ENCODE measurements around the gene TULP4.
"Not testable (repeated sequence)": the region's sequence is repeated elsewhere in the genome, so short reads cannot be mapped to it uniquely, and the experiment has no call there.

Gene TULP4

GRCh38 chr6:158431560-158431959, 119.3 kb downstream of the TULP4 start:
- no peak for DNase-seq

GRCh38 chr6:158437571-158437970, 125.3 kb downstream of the TULP4 start:
- no peak for DNase-seq

GRCh38 chr6:158438226-158438625, 126.0 kb downstream of the TULP4 start:
- no peak for DNase-seq

- no peak for DNase-seq
These were observed 127.0 kb downstream of the TULP4 start for GRCh38 chr6:158439255-158439654.

GRCh38 chr6:158441716-158442215, 129.5 kb downstream of the TULP4 start:
- no peak for DNase-seq

GRCh38 chr6:158442306-158442705, 130.0 kb downstream of the TULP4 start:
- DNase-seq: no peak

GRCh38 chr6:158445426-158446085, 133.3 kb downstream of the TULP4 start:
- DNase-seq: no peak

GRCh38 chr6:158448856-158449255, 136.6 kb downstream of the TULP4 start:
- DNase-seq: no peak

- DNase-seq: no peak
These were observed 139.9 kb downstream of the TULP4 start for GRCh38 chr6:158452191-158452590.

- DNase-seq: no peak
These were observed 144.9 kb downstream of the TULP4 start for GRCh38 chr6:158457131-158457530.

- DNase-seq: no peak
These were observed 145.5 kb downstream of the TULP4 start for GRCh38 chr6:158457616-158458278.

GRCh38 chr6:158459726-158460125, 147.5 kb downstream of the TULP4 start:
- no peak for DNase-seq

GRCh38 chr6:158460602-158461169, 148.4 kb downstream of the TULP4 start:
- DNase-seq: no peak

GRCh38 chr6:158461954-158462353, 149.7 kb downstream of the TULP4 start:
- no peak for DNase-seq

- no peak for DNase-seq
These were observed 152.2 kb downstream of the TULP4 start for GRCh38 chr6:158464483-158464882.

GRCh38 chr6:158465257-158465656, 153.0 kb downstream of the TULP4 start:
- DNase-seq: no peak

GRCh38 chr6:158465747-158466146, 153.5 kb downstream of the TULP4 start:
- no peak for DNase-seq

GRCh38 chr6:158467923-158468322, 155.7 kb downstream of the TULP4 start:
- DNase-seq: no peak

GRCh38 chr6:158468666-158469065, 156.4 kb downstream of the TULP4 start:
- no peak for DNase-seq

GRCh38 chr6:158470023-158470422, 157.8 kb downstream of the TULP4 start:
- not testable (repeated sequence) for DNase-seq

GRCh38 chr6:158471339-158471738, 159.1 kb downstream of the TULP4 start:
- DNase-seq: no peak

GRCh38 chr6:158472447-158472846, 160.2 kb downstream of the TULP4 start:
- no peak for DNase-seq

GRCh38 chr6:158474961-158475343, 162.7 kb downstream of the TULP4 start:
- no peak for DNase-seq

Data from GOT3 (cell line).